DMS153 treated with DMSO at 0.1 percent for 48 hours (cell line): Measurements from ENCODE around the gene ASB18.

Experiments
- DNase-seq: peaks from one replicate; lab custom pipeline; 2025; ENCODE audit not compliant: unreplicated experiment; lab: John Stamatoyannopoulos, UW

Gene ASB18

DNA sequence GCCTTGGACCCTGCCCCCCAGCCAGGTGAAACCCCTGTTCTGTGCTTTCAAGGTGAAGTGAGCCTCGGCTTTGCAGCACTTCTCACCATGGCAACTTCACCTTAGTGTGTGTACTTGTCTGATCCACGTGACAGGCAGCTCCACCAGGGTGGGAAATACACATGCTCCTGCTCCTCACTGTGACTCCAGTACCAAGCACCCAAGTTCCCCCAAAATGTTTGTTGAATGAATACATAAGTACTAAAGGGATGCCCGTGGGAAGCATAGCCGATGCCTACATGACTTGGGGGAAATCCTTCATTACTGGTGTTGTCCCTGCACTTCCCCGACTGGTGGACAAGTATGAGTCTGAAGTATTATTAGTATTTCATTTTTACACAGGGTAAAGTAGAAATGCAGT is 54.2 kb downstream of the ASB18 start:
- DNase-seq, result no peak

DNA sequence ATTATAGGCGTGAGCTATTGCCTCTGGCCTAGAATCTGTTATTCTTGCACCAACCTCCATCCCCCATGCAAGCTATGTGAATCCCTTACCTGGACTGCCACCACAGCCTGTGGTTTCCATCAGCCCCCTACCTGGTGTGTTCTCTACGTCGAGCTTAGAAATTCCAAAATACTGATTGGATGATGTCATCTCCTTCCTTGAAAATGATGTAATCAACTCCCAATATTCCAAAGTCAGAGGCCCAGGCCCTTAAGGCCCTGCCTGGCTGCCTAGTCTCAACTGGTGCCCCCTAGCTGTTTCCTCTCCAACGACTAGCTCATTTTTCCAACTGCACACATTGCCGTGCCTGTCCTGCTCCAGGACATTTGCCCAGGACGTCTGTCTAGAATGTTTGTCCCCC is 54.7 kb downstream of the ASB18 start:
- DNase-seq, result no peak

DNA sequence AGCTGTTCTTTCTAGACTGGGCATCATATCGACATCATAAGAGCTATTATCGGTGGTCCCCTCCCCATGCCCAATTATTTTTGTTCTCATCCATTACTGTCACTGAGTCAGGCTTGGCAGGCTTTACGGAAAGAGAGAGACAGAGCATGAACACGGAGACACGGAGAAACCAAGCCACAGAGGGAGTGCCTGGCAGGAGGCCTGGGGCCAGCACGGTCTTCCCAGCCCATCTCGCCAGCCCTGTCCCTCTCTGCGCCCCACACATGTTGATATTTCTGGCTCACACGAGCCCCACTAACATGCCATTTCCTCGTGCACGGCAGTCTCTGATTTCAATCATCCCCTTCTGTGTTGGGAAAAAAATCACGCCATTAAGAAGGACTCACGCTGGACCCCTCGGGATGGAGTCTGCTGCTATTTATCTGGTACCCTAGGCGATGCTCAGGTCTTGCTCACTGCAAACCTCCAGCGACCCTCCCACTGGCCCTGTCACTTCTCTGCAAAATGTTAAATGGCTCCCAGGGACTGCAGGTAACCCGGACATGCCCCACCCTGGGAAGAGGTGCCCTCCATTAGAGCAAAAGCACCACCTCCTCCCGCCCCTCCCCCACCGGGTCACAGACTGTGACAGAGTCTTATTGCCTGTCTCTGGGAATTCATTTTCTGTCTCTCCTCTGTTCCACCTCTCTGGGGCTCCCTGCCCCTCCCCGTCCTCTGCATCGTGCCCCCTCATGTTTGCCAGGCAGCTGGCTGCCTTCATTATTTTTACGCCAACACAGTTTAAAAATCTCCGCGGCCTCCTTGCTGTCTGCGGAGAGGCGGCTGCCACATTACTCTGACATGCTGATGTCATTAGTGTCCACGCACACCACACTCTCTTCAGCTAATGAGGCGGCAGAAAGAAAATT is 55.9 kb downstream of the ASB18 start:
- no peak for DNase-seq

- DNase-seq, result no peak
Measured at GRCh38 chr2:236207472-236207871, 56.7 kb downstream of the ASB18 start.

GRCh38 chr2:236205867-236206645 is 58.1 kb downstream of the ASB18 start:
- no peak for DNase-seq

- no peak for DNase-seq
Measured at GRCh38 chr2:236204953-236205352, 59.3 kb downstream of the ASB18 start.

DNA sequence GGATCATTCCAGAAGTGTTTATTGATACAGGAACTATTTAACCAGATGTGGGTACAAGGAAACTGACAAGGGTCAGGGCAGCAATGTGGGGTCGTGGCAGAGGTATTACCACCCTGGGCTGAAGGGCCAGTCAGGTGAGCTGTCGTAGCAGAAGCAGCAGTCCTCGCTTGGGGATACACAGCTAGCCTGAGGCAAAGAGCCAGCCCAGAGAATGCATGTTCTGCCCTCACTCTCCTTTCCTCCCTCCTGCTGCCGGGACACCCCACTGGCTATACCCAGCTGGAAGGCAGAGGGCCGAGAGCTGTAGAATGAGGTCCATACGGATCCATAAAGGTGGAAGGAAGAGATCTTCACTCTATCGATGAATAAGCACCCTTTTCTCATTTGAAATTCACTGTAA is 63.8 kb downstream of the ASB18 start:
- no peak for DNase-seq

DNA sequence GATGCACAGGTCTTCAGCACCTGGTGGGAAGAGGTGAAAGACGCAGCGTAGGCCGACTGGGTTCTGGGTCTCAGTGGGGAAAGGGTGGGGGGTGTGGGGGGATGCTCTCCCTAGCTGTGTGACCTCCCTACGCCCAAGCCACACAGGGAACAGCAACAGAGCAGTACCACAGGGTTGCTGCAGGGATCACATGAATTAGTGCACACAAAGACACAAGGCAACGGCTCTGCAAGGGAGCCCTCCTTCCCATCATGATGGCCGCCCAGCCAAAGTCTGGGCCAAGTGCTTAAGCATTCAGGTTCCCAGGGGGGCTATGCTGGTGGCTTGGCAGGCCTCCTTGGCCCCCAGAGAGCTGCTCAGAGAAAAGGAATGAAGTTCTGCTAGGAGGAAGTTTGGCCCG is 67.8 kb downstream of the ASB18 start:
- no peak for DNase-seq

DNA sequence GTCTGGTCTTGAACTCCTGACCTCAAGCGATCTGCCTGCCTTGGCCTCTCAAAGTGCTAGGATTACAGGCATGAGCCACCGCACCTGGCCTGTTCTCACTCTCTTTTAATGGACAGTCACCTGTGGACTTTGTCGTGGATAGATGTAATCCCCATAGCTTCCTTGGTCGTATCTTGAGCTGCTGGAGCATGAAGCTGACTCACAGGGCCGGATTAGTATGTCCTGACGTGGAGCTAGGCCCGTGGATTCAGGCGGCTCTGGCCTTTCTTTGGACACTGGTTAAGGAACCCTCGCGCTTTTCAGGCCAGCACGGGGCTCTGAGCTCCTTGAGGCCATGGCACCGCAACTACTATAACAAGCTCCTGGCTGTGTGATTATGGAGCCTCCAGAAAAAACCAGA is 68.5 kb downstream of the ASB18 start:
- no peak for DNase-seq

DNA sequence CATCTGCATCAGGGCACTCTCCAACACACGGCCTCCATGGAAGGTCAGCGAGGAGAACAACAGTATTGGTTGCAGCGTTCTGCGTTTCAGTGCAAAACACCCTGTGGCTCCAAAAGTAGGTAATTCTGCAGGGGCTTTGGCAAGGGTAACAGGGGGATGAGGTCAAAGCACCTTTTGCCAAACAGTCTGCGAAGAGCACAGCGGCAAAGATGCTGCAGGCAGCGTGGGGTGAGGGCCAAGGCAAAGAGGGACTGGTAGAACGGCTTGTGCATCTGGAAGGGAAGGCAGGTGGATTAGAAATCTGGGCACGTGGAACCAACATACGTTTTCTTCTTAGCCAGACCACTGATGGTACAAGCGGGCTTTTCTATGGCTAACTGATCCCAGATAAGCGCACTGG is 69.4 kb downstream of the ASB18 start:
- no peak for DNase-seq

DNA sequence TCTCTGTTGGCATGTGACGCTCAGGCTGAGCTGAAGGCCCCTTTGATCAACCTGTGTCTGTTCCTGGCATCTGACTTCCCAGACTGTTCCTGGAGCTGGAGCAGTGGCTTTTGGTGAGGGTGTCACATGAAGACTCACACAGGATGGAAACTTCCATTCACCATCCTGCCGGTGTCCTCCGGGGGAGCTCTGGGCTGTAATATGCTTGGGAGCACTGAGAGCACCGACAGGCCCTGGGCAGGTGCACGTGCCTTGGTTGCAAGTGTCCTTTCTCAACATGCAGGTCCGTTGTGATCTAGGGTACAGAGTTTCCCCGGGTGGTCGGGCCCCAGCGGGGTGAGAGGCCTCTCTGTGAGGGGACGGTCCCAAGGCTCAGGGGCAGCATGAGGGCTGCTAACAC is 71.2 kb downstream of the ASB18 start:
- DNase-seq, result no peak

- no peak for DNase-seq
Measured at GRCh38 chr2:236190674-236191073, 73.5 kb downstream of the ASB18 start.

- no peak for DNase-seq
Measured at GRCh38 chr2:236184701-236185100, 79.5 kb downstream of the ASB18 start.

DNA sequence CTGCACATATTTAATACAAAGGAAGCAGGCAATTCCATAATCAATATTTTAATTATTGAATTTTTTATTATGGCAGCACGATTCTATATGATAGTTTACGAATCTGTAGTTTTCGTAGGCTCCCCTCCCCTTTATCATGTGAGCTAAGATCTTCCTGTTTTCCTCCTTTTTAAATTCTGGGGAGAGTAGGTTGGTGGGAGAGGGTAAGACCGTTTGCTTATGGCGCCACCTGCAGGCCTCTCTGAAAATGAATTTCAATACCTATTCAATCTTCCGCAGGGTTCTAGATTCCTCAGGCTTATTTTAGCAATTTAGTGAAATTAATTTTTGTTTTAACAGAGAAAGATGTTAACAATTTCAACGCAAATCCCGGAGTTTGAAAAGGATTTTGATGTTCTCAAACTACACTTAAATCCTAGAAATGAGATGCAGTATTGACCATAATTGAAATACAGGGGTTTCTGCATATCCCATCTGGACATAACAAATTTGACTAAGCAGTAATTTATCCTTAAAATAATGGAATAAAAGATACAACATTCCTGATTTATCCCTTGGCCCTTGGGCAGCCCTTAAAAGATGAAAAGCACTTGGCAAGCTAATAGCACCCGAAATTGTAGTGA is 83.3 kb downstream of the ASB18 start:
- peak; percentile 63 for DNase-seq

GRCh38 chr2:236180076-236180816 is 84.0 kb downstream of the ASB18 start:
- DNase-seq, result no peak

DNA sequence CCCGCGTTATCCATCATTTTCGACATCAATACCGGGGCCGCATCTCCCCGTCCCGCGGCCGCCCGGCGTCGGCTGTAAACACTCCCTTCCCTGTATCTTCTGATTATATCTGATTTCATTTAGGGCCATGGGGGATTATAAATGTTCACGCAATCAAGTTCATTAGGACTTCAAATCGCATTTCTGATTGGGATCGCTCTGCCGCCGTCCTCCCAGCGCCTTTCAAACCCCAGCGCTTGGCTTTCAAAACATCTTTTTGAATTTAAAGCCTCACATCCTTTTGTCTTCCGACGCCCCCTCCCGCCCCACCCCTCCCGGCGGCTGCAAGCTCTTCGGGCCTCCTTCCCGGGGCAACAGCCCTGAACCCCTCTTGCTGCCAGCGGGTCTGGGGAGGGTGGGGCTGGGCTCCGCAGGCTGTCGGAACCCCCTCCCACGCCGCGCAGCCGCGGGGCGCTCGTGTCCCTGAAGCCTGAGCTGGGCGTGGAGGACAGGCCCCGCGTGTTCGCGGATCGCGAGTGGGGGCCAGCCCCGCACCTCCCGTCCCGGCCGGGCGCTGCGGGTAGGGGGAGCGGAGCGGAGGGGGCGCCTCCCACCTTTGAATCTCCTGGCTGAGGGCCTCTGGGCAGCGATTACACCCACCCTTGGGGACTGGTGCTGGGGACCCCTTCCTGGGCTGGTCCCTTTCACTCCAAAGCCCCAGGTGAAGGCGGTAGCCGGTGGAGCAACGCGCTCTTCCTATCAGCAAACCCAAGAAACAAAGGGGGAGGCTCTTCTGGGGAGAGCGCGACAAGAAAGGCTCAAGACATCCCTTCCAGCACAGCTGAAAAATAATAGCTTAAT is 84.8 kb downstream of the ASB18 start:
- DNase-seq, result no peak

GRCh38 chr2:236178890-236179235 is 85.3 kb downstream of the ASB18 start:
- no peak for DNase-seq

DNA sequence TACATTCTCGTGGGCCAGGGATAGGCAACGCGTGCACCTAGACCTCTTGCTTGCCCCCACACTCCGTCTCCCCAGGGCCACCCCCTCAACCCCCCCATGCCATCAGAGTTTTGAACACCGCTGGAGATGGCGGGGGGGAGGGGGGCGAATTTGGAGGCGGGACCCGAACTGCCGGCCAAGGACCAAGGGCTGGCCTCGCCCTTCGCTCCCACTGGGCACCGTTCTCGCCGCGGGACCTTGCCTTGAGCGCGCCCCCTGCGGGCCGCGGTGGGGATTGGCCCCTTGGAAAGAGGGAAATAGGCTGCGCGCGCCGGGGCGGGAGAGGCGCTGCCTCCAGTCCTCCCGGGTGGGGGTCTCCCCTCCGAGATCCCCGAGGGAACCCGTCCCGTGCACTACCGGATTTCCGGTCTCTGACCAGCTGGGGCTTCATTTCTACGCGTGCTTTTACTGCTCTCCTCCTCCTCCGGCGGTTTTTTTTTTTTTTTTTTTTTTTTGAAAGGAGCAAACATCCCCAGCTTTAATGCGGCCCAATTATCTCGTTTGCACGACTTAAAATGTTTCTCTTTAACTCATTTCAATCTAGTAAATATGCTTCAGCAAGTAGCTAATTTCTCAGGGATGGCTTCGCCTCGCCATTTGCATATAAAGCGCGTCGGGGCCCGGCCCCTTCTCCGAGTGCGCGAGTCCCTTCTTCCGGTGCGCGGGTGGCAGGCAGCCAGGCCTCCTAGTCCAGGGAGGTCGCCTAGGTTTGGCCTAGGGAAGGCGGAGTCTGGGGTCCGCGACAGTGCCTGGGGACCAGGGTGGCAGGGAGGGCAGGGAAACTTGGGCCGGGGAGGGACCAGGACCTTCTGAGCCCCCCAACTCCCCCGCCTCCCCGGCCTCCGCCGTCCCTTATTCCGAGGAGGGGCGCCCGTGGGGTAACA is 86.0 kb downstream of the ASB18 start:
- DNase-seq, result peak; percentile 53

- DNase-seq, result no peak
Measured at GRCh38 chr2:236177604-236177966, 86.6 kb downstream of the ASB18 start.
